H9 (cell line): Measurements from ENCODE around the gene DPRX. TPM values are rescaled to one million over a fixed set of nuclear protein-coding genes. Genes with fewer than 3 reads are reported as not detected.
A peak's percentile ranks its signal among the peaks of the same experiment; 100 is the strongest.

ENCODE experiments used
- DNase-seq: peaks from one replicate; pipeline ENCODE4 v3.0.0-alpha.2; 2017
- H2AFZ ChIP-seq: one replicate; pipeline ENCODE4 v1.6.1; 2013; ENCODE audit warnings: mild to moderate bottlenecking, low read length, control low read depth, moderate library complexity
- H2AK5ac ChIP-seq: 2 replicates; pipeline ENCODE4 v1.6.1; 2013; ENCODE audit warnings: low read length, control low read depth, mixed read lengths; ENCODE audit not compliant: insufficient read length
- H2BK120ac ChIP-seq: one replicate; pipeline ENCODE4 v1.6.1; 2013; ENCODE audit warnings: low read depth, mild to moderate bottlenecking, low read length, control low read depth, inconsistent platforms; ENCODE audit not compliant: poor library complexity, severe bottlenecking
- H2BK12ac ChIP-seq: 2 replicates; pipeline ENCODE4 v1.6.1; 2013; ENCODE audit warnings: low read length, control low read depth, mixed read lengths, low read depth; ENCODE audit not compliant: insufficient read length
- H2BK15ac ChIP-seq: 2 replicates; pipeline ENCODE4 v1.6.1; 2013; ENCODE audit warnings: low read depth, low read length, control low read depth
- H2BK20ac ChIP-seq: one replicate; pipeline ENCODE4 v1.6.1; 2013; ENCODE audit warnings: low read depth, mild to moderate bottlenecking, low read length, control low read depth, inconsistent platforms; ENCODE audit not compliant: poor library complexity, severe bottlenecking
- H2BK5ac ChIP-seq: 2 replicates; pipeline ENCODE4 v1.6.1; 2013; ENCODE audit warnings: low read length, control low read depth, mixed read lengths; ENCODE audit not compliant: insufficient read length
- H3K14ac ChIP-seq: 2 replicates; pipeline ENCODE4 v1.6.1; 2013; ENCODE audit warnings: low read length, control low read depth; ENCODE audit not compliant: insufficient read depth
- H3K18ac ChIP-seq: 2 replicates; pipeline ENCODE4 v1.6.1; 2013; ENCODE audit warnings: low read depth, mild to moderate bottlenecking, mixed read lengths, low read length, control low read depth; ENCODE audit not compliant: insufficient read length
- H3K23ac ChIP-seq: 2 replicates; pipeline ENCODE4 v1.6.1; 2013; ENCODE audit warnings: low read length, control low read depth, mixed read lengths, low read depth; ENCODE audit not compliant: insufficient read length
- H3K23me2 ChIP-seq: 2 replicates; pipeline ENCODE4 v1.6.1; 2013; ENCODE audit warnings: low read depth, mild to moderate bottlenecking, mixed read lengths, low read length, control low read depth; ENCODE audit not compliant: insufficient read length, poor library complexity, severe bottlenecking
- H3K27ac ChIP-seq: 2 replicates; pipeline ENCODE4 v1.5.1; 2013; ENCODE audit warnings: low read length, control low read depth, mixed read lengths, low read depth; ENCODE audit not compliant: insufficient read length
- H3K27me3 ChIP-seq: 2 replicates; pipeline ENCODE4 v1.6.1; 2013; ENCODE audit warnings: low read length, control low read depth, inconsistent platforms; ENCODE audit not compliant: insufficient read depth
- H3K4ac ChIP-seq: 2 replicates; pipeline ENCODE4 v1.6.1; 2013; ENCODE audit warnings: low read depth, mild to moderate bottlenecking, control low read depth, inconsistent platforms, low read length, moderate library complexity
- H3K4me1 ChIP-seq: 2 replicates; pipeline ENCODE4 v1.6.1; 2013; ENCODE audit warnings: low read length, control low read depth, inconsistent platforms; ENCODE audit not compliant: insufficient read depth
- H3K4me2 ChIP-seq: 2 replicates; pipeline ENCODE4 v1.6.1; 2013; ENCODE audit warnings: low read length, control low read depth, mixed read lengths; ENCODE audit not compliant: insufficient read length, insufficient read depth
- H3K56ac ChIP-seq: 2 replicates; pipeline ENCODE4 v1.6.1; 2013; ENCODE audit warnings: low read depth, mild to moderate bottlenecking, mixed read lengths, low read length, control low read depth; ENCODE audit not compliant: insufficient read length
- H3K79me1 ChIP-seq: 2 replicates; pipeline ENCODE4 v1.6.1; 2013; ENCODE audit warnings: low read depth, mild to moderate bottlenecking, moderate library complexity, low read length, control low read depth, inconsistent platforms; ENCODE audit not compliant: insufficient read depth, poor library complexity, severe bottlenecking
- H3K79me2 ChIP-seq: 2 replicates; pipeline ENCODE4 v1.6.1; 2013; ENCODE audit warnings: low read length, control low read depth, inconsistent platforms; ENCODE audit not compliant: insufficient read depth
- H3K9ac ChIP-seq: 2 replicates; pipeline ENCODE4 v1.6.1; 2013; ENCODE audit warnings: low read length, control low read depth, mixed read lengths; ENCODE audit not compliant: insufficient read length; ENCODE audit errors: extremely low read depth
- H3K9me3 ChIP-seq: one replicate; pipeline ENCODE4 v1.6.1; 2013; ENCODE audit warnings: low read depth, low read length, inconsistent platforms; ENCODE audit not compliant: control insufficient read depth
- H3T11ph ChIP-seq: one replicate; pipeline ENCODE4 v1.6.1; 2013; ENCODE audit warnings: mild to moderate bottlenecking, low read length, control low read depth, inconsistent platforms
- H4K20me1 ChIP-seq: one replicate; pipeline ENCODE4 v1.6.1; 2013; ENCODE audit not compliant: control insufficient read depth, insufficient read length, insufficient read depth
- H4K5ac ChIP-seq: 2 replicates; pipeline ENCODE4 v1.6.1; 2013; ENCODE audit warnings: low read depth, mild to moderate bottlenecking, mixed read lengths, low read length, control low read depth; ENCODE audit not compliant: insufficient read length
- H4K8ac ChIP-seq: replicated peaks from 2 replicates; pipeline ENCODE4 v1.6.1; 2013; ENCODE audit warnings: low read length, control low read depth, mixed read lengths, low read depth; ENCODE audit not compliant: insufficient read length
- H4K91ac ChIP-seq: 2 replicates; pipeline ENCODE4 v1.6.1; 2013; ENCODE audit warnings: low read depth, mild to moderate bottlenecking, moderate library complexity, mixed read lengths, low read length, control low read depth; ENCODE audit not compliant: insufficient read length
- H3K27ac Mint-ChIP-seq, 3 experiments: 2 replicates in 2 of 3; 3 replicates in 1 of 3; pipeline ENCODE4 v1.8.0; 2020 to 2021; ENCODE audit warnings: mixed read lengths in 3 of 3, mild to moderate bottlenecking in 1 of 3, moderate library complexity in 1 of 3
- H3K27me3 Mint-ChIP-seq: 2 replicates; pipeline ENCODE4 v1.8.0; 2021; ENCODE audit warnings: low read depth, mild to moderate bottlenecking, moderate library complexity, mixed read lengths
- H3K36me3 Mint-ChIP-seq, 3 experiments: 2 replicates in 2 of 3; 3 replicates in 1 of 3; pipeline ENCODE4 v1.8.0; 2020 to 2021; ENCODE audit warnings: low read depth in 3 of 3, mixed read lengths in 3 of 3; ENCODE audit not compliant: insufficient read depth in 1 of 3
- H3K4me1 Mint-ChIP-seq, 2 experiments: 2 replicates each; pipeline ENCODE4 v1.8.0; 2020; ENCODE audit warnings: mixed read lengths in 2 of 2
- H3K4me3 Mint-ChIP-seq, 2 experiments: 2 replicates in 1 of 2; 3 replicates in 1 of 2; pipeline ENCODE4 v1.8.0; 2020 to 2021; ENCODE audit warnings: mild to moderate bottlenecking in 2 of 2, mixed read lengths in 2 of 2, moderate library complexity in 1 of 2
- H3K9me3 Mint-ChIP-seq, 2 experiments: 2 replicates in 1 of 2; 3 replicates in 1 of 2; pipeline ENCODE4 v1.8.0; 2020; ENCODE audit warnings: mild to moderate bottlenecking in 2 of 2, mixed read lengths in 2 of 2, moderate library complexity in 1 of 2
- WGBS: extraction: QIAGEN DNeasy Blood & Tissue Kit; methylation state at CpG from one replicate; pipeline ENCODE4 v1.1.7; 2013; ENCODE audit warnings: missing lambda C conversion rate, low lambda C conversion rate, mixed read lengths; ENCODE audit not compliant: insufficient read length; ENCODE audit errors: extremely low coverage; 5-methylcytosine and 5-hydroxymethylcytosine counted together
- total RNA-seq: library from RNA; stranded (reverse); gene quantifications from 2 replicates; pipeline ENCODE4 v1.2.1, GENCODE V29; 2021
- TF ChIP-seq, protein P1 (sequence below): fragments of 200-600 bp; sonication (generic); conservative IDR thresholded peaks from 3 replicates; pipeline ENCODE4 v1.8.0; 2021; ENCODE audit warnings: antibody characterized with exemption, mild to moderate bottlenecking

DPRX gene
- total RNA-seq, 1 experiment from 2014 or later: not detected

DNA sequence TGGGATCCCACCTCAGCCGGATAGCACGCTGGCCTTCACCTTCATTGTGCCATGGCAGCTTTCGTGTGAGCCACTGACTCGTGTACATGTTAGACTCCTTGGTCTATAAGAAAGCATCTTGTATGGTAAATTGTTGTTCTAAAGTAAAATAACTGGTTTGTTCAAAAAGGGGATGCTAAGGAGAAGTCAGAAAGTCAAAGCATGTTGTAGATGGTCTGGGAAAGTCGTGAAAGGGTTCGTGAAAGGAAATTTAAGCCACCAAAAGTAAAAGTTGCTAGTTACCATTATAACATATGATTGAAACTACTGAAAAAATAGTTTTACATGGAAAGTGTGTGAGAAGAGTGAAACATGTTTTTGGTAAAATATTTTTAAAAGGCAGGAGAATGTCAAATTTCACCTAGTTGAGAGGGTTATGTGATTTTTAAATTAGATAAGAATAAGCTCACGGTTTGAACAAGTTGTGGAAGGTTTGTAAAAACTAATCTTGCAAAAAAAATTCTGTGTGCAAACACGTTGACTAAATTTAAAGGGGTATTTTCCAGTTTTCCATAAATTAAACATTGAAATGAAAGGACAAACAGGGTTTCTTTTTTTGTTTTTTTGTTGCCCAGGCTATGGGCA lies 23.4 kb downstream of the DPRX start:
- Histone ChIP-seq H2BK120ac (no peak overlapping the region), H4K5ac (no peak overlapping the region), H3K4me2 (no peak overlapping the region), H3K27me3 (no peaks in the 10 kb centered on the region), H4K20me1 (no peaks in the 10 kb centered on the region), H3K56ac (no peak overlapping the region), H2AFZ (no peak overlapping the region), H3K79me1 (no peaks in the 10 kb centered on the region), H3K9me3 (peaks cover 16% of the 10 kb centered on the region), H3K27ac (no peak overlapping the region), H2BK12ac (no peak overlapping the region), H2BK20ac (no peak overlapping the region), H3K79me2 (no peaks in the 10 kb centered on the region), H2BK5ac (no peak overlapping the region), H2BK15ac (no peak overlapping the region), H3K4me1 (no peaks in the 10 kb centered on the region), H4K8ac (no peak overlapping the region), H2AK5ac (no peak overlapping the region), H3K9ac (no peak overlapping the region), H3K23me2 (no peaks in the 10 kb centered on the region), H3K23ac (no peak overlapping the region), H3K4ac (no peak overlapping the region), H4K91ac (no peak overlapping the region), H3T11ph (no peak overlapping the region), H3K14ac (no peak overlapping the region), H3K18ac (no peak overlapping the region)
- TF ChIP-seq, protein P1, sequence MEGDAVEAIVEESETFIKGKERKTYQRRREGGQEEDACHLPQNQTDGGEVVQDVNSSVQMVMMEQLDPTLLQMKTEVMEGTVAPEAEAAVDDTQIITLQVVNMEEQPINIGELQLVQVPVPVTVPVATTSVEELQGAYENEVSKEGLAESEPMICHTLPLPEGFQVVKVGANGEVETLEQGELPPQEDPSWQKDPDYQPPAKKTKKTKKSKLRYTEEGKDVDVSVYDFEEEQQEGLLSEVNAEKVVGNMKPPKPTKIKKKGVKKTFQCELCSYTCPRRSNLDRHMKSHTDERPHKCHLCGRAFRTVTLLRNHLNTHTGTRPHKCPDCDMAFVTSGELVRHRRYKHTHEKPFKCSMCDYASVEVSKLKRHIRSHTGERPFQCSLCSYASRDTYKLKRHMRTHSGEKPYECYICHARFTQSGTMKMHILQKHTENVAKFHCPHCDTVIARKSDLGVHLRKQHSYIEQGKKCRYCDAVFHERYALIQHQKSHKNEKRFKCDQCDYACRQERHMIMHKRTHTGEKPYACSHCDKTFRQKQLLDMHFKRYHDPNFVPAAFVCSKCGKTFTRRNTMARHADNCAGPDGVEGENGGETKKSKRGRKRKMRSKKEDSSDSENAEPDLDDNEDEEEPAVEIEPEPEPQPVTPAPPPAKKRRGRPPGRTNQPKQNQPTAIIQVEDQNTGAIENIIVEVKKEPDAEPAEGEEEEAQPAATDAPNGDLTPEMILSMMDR: no peak
- peaks cover 25 to 45% (median 35%) of the 10 kb centered on the region in 3 experiments for H3K36me3 Mint-ChIP-seq
- peaks cover 7% of the 10 kb centered on the region for H3K27me3 Mint-ChIP-seq
- no peak for DNase-seq
- peaks cover 12 to 22% of the 10 kb centered on the region in 2 experiments for H3K4me1 Mint-ChIP-seq
- no peak overlapping the region for H3K4me3 Mint-ChIP-seq
- peak overlapping the region in 1 of 3 experiments; percentile 2; a peak in 1 of 7 replicates for H3K27ac Mint-ChIP-seq
- WGBS: no CpG with 5 or more reads among the region's 8 CpGs
- H3K9me3 Mint-ChIP-seq: peaks cover 44 to 52% of the 10 kb centered on the region in 2 experiments
